D721Med (cell line): ENCODE data around the gene ZNF177.
"Not testable (repeated sequence)": the region's sequence is repeated elsewhere in the genome, so short reads cannot be mapped to it uniquely, and the experiment has no call there.

Source experiments
- DNase-seq: peaks from one replicate; pipeline ENCODE4 v3.0.0; 2011; ENCODE audit warnings: low spot score; ENCODE audit not compliant: insufficient read length
- FAIRE-seq: peaks from 2 replicates; lab custom pipeline; 2011; peaks lifted over from hg19 to GRCh38; lab: Jason Lieb, UNC
- TF ChIP-seq, protein P1 (sequence below): IDR thresholded peaks from 2 replicates; pipeline ENCODE4 v1.5.1; 2012; ENCODE audit warnings: mild to moderate bottlenecking, control low read depth; ENCODE audit not compliant: insufficient read depth; ENCODE audit errors: missing control alignments

Gene ZNF177

GRCh38 chr19:9362905-9363304, at the start of gene ZNF177:
Gene ZNF177, plus strand, starts transcription at chr19:9363013. Its CDS starts 15,299 bp downstream, at chr19:9378312.
- FAIRE-seq (no peak), DNase-seq (peak; percentile 52)
- TF ChIP-seq, protein P1, sequence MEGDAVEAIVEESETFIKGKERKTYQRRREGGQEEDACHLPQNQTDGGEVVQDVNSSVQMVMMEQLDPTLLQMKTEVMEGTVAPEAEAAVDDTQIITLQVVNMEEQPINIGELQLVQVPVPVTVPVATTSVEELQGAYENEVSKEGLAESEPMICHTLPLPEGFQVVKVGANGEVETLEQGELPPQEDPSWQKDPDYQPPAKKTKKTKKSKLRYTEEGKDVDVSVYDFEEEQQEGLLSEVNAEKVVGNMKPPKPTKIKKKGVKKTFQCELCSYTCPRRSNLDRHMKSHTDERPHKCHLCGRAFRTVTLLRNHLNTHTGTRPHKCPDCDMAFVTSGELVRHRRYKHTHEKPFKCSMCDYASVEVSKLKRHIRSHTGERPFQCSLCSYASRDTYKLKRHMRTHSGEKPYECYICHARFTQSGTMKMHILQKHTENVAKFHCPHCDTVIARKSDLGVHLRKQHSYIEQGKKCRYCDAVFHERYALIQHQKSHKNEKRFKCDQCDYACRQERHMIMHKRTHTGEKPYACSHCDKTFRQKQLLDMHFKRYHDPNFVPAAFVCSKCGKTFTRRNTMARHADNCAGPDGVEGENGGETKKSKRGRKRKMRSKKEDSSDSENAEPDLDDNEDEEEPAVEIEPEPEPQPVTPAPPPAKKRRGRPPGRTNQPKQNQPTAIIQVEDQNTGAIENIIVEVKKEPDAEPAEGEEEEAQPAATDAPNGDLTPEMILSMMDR, result no peak

- FAIRE-seq, result no peak
- no peak for DNase-seq
- TF ChIP-seq, protein P1, result no peak
Measured at GRCh38 chr19:9313756-9314155, 49.1 kb upstream of the ZNF177 start.

GRCh38 chr19:9321338-9321737, 41.5 kb upstream of the ZNF177 start:
- FAIRE-seq, result no peak
- TF ChIP-seq, protein P1, result no peak
- DNase-seq, result no peak

DNA sequence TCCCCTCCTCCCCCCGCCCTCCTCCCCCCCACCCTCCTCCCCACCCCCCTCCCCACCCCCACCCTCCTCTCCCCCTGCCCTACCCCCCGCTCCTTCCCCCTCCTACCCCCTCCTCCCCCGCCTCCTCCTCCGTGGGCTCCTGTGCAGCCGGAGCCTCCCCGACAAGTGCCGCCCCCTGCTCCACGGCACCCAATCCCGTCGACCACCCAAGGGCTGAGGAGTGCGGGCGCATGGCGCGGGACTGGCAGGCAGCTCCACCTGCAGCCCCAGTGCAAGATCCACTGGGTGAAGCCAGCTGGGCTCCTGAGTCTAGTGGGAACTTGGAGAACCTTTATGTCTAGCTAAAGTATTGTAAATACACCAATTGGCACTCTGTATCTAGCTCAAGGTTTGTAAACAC, 41.1 kb upstream of the ZNF177 start:
- not testable (repeated sequence) for DNase-seq, FAIRE-seq

DNA sequence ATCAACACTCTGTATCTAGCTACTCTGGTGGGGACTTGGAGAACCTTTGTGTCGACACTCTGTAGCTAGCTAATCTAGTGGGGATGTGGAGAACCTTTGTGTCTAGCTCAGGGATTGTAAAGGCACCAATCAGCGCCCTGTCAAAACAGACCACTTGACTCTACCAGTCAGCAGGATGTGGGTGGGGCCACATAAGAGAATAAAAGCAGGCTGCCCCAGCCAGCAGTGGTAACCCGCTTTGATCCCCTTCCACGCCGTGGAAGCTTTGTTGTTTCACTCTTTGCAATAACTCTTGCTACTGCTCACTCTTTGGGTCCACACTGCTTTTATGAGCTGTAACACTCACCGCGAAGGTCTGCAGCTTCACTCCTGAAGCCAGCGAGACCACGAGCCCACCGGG, 40.6 kb upstream of the ZNF177 start:
- not testable (repeated sequence) for FAIRE-seq, DNase-seq

DNA sequence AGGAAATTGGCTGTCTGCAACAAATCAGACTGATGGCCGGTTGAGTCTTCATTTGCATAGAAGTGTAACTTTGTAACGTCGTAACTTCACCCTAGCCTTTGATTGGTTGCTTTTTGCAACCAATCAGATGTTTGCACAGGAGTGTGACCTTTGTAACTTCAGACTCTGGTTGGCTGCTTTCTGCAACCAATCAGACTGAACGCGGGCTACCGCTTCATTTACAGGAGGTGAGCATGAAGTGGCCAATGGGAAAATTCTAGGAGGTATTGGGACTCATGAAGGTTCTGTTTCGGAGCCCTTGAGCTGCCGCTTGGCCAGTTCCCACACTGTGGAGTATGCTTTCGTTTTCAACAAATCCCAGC, 39.3 kb upstream of the ZNF177 start:
- TF ChIP-seq, protein P1, result no peak
- FAIRE-seq (no peak), DNase-seq (no peak)

GRCh38 chr19:9323919-9324583, 38.8 kb upstream of the ZNF177 start, which contains the start of gene ZNF559:
Gene ZNF559, plus strand, starts transcription at chr19:9324179. Its CDS starts 14,371 bp downstream, at chr19:9338550.
- peak; percentile 65 for DNase-seq
- TF ChIP-seq, protein P1, result peak; percentile 23
- FAIRE-seq, result no peak

GRCh38 chr19:9324584-9324962, 38.2 kb upstream of the ZNF177 start:
- DNase-seq (no peak), FAIRE-seq (no peak)
- TF ChIP-seq, protein P1, result no peak
